HG03354 (cell line): ENCODE results near the gene SDC3.

Experiments used
- ATAC-seq: cut with Tn5 transposase; IDR thresholded peaks from one replicate; pipeline ENCODE4 v1.9.1; 2021; ENCODE audit warnings: mild to moderate bottlenecking; ENCODE audit not compliant: unreplicated experiment, poor library complexity, severe bottlenecking

Gene SDC3

DNA sequence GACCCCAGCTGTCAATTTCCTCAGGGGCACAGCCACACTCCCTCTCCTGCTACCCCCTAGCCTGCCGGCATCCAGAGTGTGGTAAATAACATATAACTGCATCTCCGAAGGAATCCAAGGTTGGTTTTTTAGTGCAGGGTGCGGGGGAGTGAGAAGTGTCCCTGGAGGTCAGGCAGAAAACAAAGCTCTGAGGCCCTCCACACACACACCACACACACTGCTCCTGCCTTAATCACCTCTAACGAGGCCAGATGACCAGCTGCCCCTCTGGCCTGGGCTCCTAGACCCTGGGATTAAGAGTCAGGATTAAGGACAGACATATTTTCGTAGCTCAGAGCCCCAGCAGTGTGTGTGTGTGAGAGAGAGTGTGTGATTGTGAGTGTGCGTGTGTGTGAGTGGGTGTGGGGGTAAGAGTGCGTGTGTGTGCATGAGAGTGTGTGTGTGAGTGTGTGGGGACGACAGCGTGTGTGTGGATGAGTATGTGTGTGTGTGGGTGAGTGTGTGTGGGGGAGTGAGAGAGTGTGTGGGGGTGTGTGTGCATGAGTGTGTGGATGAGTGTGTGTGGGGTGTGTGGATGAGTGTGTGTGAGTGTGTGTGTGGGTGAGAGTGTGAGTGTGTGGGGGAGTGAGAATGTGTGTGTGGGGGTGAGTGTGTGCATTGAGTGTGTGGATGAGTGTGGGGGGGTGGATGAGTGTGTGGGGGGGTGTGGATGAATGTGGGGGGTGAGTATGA lies 14.6 kb downstream of the SDC3 start:
- ATAC-seq = no peak

- ATAC-seq = no peak
Measured at GRCh38 chr1:30892671-30893073, 15.9 kb downstream of the SDC3 start.

- no peak for ATAC-seq
Measured at GRCh38 chr1:30891227-30891552, 17.4 kb downstream of the SDC3 start.

- no peak for ATAC-seq
Measured at GRCh38 chr1:30890502-30891226, 17.9 kb downstream of the SDC3 start.

GRCh38 chr1:30889511-30889910 lies 19.0 kb downstream of the SDC3 start:
- ATAC-seq = no peak

GRCh38 chr1:30888975-30889374 lies 19.6 kb downstream of the SDC3 start:
- ATAC-seq = no peak

GRCh38 chr1:30888391-30888790 lies 20.2 kb downstream of the SDC3 start:
- no peak for ATAC-seq

DNA sequence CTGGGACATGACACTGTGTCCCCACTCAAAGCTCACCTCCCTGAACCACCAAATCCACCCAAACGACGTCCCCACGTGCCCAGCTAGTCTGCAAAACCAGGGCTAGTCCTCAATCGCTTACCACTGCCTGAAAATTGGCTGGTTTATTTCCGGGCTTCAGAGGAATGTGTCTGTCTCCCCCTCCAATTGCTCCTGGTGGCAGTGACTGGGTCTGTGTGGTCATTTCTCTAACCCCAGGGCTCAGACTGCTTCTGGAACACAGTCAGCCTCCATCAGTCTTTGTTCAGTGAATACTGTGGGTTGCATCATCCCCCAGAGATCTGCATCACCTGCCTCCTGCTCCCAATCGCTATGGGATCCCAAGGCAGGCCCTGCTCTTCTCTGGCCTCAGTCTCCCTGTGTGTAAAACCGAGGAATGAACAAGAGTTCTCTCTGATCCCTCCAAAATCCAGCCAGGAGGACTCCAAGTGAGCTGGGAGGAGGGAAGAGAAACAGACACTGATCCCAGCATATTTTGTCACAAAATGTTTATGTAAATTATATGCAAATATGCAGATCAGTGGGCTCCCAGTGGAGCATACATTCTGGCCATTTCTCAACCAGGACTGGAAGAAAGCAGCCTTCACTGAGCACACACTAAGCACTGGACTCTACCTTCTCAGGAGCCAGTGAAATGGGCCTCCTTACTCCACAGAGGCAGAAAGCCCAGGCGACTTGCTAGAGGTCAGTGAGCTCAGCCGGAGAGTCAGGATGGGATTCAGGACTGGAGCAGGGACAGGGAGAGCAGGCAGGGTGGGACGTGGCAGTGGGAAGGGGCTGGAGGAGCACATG lies 20.9 kb downstream of the SDC3 start:
- ATAC-seq = no peak

- no peak for ATAC-seq
Measured at GRCh38 chr1:30886710-30887428, 21.7 kb downstream of the SDC3 start.

DNA sequence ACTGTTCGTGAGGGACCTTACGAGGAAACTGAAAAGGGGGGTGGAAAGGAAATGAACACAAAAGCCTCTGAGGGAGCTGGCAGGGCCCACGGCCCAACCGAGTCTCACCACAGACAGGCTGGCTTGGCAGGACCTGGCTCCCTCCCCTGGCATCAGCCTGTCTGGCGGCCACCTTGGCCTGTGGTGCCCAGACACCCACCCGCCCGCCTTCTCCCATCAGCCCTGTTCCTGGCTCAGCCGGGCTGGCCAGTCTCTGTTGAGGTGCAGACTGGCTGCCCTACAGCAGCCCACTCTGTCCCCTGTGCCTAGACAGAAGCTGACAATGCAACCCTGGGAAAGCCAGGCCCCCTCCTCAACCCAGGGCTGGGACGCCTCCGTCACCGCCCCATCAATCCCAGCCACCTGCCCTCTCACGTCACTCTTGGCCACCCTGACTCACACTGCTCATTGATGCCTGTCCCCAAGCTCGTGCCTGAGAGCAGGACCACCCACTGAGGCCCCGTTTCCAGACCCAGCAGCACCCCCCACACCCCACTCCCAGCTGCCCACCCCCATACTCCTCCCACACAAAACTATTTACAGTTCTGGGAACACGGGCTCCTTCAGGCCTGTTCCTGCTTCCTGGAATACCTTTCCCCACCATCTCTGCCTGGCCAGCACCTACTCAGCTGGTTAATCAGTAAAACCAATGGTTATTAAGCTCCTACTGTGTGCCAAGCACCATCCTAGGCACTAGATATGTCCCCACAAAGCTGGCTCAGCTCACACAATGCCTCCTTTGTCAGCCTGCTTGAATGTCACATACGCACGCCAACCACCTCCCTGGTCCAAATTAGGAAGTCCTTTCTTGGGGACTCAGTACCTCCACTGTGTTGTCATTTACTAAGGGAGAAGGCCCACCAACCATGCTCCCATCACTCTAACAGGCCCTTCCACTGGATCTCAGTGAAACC lies 22.7 kb downstream of the SDC3 start:
- no peak for ATAC-seq

- no peak for ATAC-seq
Measured at GRCh38 chr1:30884723-30885122, 23.8 kb downstream of the SDC3 start.

DNA sequence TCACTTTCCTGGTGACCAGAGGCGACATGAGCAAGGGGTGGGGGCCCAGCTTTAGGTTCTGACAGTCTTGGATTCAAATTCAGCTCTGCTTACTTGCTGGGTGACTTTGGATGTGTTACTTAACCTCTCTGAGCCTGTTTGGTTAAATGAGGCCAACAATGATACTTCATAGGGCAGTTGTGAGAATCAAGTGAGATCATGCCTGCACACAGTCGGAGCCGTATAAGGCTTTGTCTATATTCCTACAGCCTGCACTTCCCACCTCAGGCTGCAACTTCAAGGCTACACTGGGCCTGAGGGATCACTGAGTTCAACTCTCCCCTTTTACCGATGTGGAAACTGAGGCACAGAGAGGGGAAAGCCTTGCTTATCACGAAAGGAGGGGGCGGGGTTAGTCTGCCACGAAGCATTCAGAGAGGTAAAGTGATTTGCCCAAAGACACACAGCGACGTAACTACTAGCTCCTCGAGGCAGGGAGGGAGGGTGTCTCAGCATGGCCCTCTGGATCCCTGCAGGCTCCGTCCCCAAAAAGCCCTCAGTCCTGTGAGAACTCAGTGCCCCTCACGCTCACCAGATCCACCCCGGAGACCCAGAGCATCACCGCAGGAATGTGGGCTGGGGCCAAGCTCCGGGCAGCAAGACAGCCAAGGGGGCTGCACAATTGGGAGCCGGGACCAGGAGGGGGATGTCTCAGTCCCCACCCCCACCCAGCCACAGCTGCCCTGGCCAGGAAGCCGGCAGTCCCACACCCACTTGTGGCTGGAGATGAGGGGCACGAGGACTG lies 25.0 kb downstream of the SDC3 start:
- ATAC-seq = no peak

DNA sequence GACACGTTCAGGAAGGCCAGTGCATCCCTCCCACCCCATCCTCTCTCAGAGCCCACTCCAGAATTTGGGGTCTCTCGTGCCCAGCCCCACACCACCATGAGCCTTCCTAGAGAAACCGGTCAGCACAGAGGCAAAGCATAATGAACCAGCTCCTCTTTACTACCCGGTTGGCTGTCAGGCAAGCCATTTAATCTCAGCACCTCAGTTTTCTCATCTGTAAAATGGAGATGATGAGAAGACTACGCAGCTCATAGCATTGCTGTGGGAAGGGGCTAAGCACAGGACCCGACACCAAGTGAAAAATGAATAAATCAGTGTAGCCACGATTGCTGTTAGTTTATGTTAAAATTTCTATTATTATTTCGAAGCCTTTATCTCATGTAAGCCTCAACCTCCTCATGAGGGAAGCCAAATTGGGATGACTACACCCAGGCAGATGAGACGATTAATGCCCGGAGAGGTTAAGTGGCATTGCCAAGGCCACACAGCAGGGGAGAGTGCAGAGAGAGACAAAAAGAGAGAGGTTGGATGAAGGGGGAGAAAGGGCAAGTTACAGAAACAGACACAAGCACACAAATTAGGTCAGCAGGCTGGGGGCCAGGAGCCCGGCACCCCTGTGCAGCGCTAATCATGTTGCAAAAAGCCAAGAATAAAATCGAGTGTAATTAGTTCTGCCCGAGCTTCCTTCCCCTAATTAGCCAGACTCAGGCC lies 25.7 kb downstream of the SDC3 start:
- ATAC-seq = no peak

- peak; percentile 75 for ATAC-seq
Measured at GRCh38 chr1:30881319-30882181, 27.0 kb downstream of the SDC3 start.

GRCh38 chr1:30880678-30881318 lies 27.8 kb downstream of the SDC3 start:
- peak; percentile 12 for ATAC-seq

GRCh38 chr1:30879940-30880677 lies 28.4 kb downstream of the SDC3 start:
- no peak for ATAC-seq
